A549 (cell line): ENCODE measurements around the gene CAPN9. TPM values are rescaled to one million over a fixed set of nuclear protein-coding genes. Genes with fewer than 3 reads are reported as not detected.

ENCODE experiments used
- ATAC-seq, 2 experiments: fragments of 200-7000 bp in 1 of 2; fragments of >200 bp in 1 of 2; cut with Nextera tagmentation in 1 of 2; cut with Tn5 transposase in 1 of 2; 3 replicates each; pipeline versions ENCODE4 v1.8.0 to v1.9.1; 2018 to 2020; ENCODE audit warnings: mild to moderate bottlenecking in 1 of 2, moderate library complexity in 1 of 2
- CTCF ChIA-PET: fragments of 300-600 bp; sonication (Branson Sonifier 250); formaldehyde crosslinking; extraction: SDS; loops from one replicate; lab custom pipeline; 2021; ENCODE audit warnings: antibody characterized with exemption, inconsistent platforms; lab: Yijun Ruan, JAX
- POLR2A ChIA-PET: fragments of 350-600 bp; formaldehyde crosslinking; extraction: SDS; loops from one replicate; lab custom pipeline; 2021; ENCODE audit warnings: antibody characterized with exemption, inconsistent platforms; lab: Yijun Ruan, JAX
- DNase-seq, 2 experiments: peaks; one replicate each; pipeline versions ENCODE4 v3.0.0 to v3.0.0-alpha.2; 2011 to 2016; ENCODE audit warnings: low read depth in 1 of 2, low spot score in 1 of 2
- FAIRE-seq: peaks from 2 replicates; lab custom pipeline; 2011; peaks lifted over from hg19 to GRCh38; lab: Jason Lieb, UNC
- H3K27ac ChIP-seq, 2 experiments: fragments of >200 bp; sonication (Bioruptor Twin); formaldehyde crosslinking; 3 replicates each; pipeline ENCODE4 v1.5.1; 2016 to 2017
- H3K4me1 ChIP-seq: fragments of >200 bp; sonication (Bioruptor Twin); formaldehyde crosslinking; 3 replicates; pipeline ENCODE4 v1.6.1; 2016
- H3K4me2 ChIP-seq: fragments of >200 bp; sonication (Bioruptor Twin); formaldehyde crosslinking; 3 replicates; pipeline ENCODE4 v1.6.1; 2016
- H3K4me3 ChIP-seq: fragments of >200 bp; sonication (Bioruptor Twin); formaldehyde crosslinking; 3 replicates; pipeline ENCODE4 v1.5.1; 2016
- H3K9me3 ChIP-seq: fragments of >200 bp; sonication (Bioruptor Twin); formaldehyde crosslinking; 3 replicates; pipeline ENCODE4 v1.6.1; 2016
- ATOH8 ChIP-seq: fragments of 250-450 bp; sonication (Bioruptor Pico); IDR thresholded peaks from 2 replicates; pipeline ENCODE4 v1.5.0; 2020; ENCODE audit warnings: low read depth, mild to moderate bottlenecking, moderate library complexity
- BCL3 ChIP-seq: fragments of >200 bp; sonication (Bioruptor Twin); formaldehyde crosslinking; IDR thresholded peaks from 3 replicates; pipeline ENCODE4 v1.6.1; 2016
- BHLHE40 ChIP-seq: IDR thresholded peaks from 2 replicates; pipeline ENCODE4 v1.6.1; 2012; ENCODE audit warnings: low read depth, low read length, inconsistent platforms
- CTCF ChIP-seq: fragments of >200 bp; sonication (Bioruptor Twin); formaldehyde crosslinking; IDR thresholded peaks from 3 replicates; pipeline ENCODE4 v1.5.1; 2016
- E2F6 ChIP-seq: IDR thresholded peaks from 2 replicates; pipeline ENCODE4 v1.6.1; 2012; ENCODE audit warnings: low read depth, borderline replicate concordance
- EHMT2 ChIP-seq: fragments of 200-600 bp; sonication (generic); IDR thresholded peaks from 2 replicates; pipeline ENCODE4 v1.6.1; 2016; ENCODE audit warnings: antibody characterized with exemption, low read depth, mild to moderate bottlenecking, moderate library complexity
- GATA3 ChIP-seq: IDR thresholded peaks from 2 replicates; pipeline ENCODE4 v1.6.1; 2012; ENCODE audit warnings: borderline replicate concordance
- HDAC2 ChIP-seq: fragments of 200-600 bp; sonication (generic); IDR thresholded peaks from 2 replicates; pipeline ENCODE4 v1.6.1; 2016
- HMGXB4 ChIP-seq: fragments of 250-450 bp; sonication (Bioruptor Pico); IDR thresholded peaks from 2 replicates; pipeline ENCODE4 v1.5.0; 2021; ENCODE audit warnings: mild to moderate bottlenecking, moderate library complexity, borderline replicate concordance
- HOXA7 ChIP-seq: fragments of 250-450 bp; sonication (Bioruptor Pico); IDR thresholded peaks from 2 replicates; pipeline ENCODE4 v1.5.0; 2020; ENCODE audit warnings: mild to moderate bottlenecking, moderate library complexity
- HOXB5 ChIP-seq: fragments of 250-450 bp; sonication (Bioruptor Pico); IDR thresholded peaks from 2 replicates; pipeline ENCODE4 v1.5.0; 2020; ENCODE audit warnings: mild to moderate bottlenecking, moderate library complexity
- JUN ChIP-seq, 2 experiments: fragments of >200 bp; sonication (Bioruptor Twin); formaldehyde crosslinking; IDR thresholded peaks; 2 replicates in 1 of 2; 3 replicates in 1 of 2; pipeline ENCODE4 v1.6.1; 2016 to 2017
- POLR2A ChIP-seq: IDR thresholded peaks from 2 replicates; pipeline ENCODE4 v1.6.1; 2012; ENCODE audit warnings: mild to moderate bottlenecking, low read length
- RARB ChIP-seq: fragments of 250-450 bp; sonication (Bioruptor Pico); IDR thresholded peaks from 2 replicates; pipeline ENCODE4 v1.8.0; 2021; ENCODE audit warnings: mild to moderate bottlenecking, moderate library complexity
- RCOR1 ChIP-seq: fragments of 150-350 bp; IDR thresholded peaks from 2 replicates; pipeline ENCODE4 v1.6.1; 2014; ENCODE audit warnings: antibody characterized with exemption, low read length, low read depth
- TFCP2L1 ChIP-seq: fragments of 250-450 bp; sonication (Bioruptor Pico); IDR thresholded peaks from 2 replicates; pipeline ENCODE4 v1.5.0; 2021; ENCODE audit warnings: mild to moderate bottlenecking
- TP53 ChIP-seq: fragments of 250-450 bp; sonication (Bioruptor Pico); IDR thresholded peaks from 2 replicates; pipeline ENCODE4 v1.5.0; 2021; ENCODE audit warnings: mild to moderate bottlenecking, moderate library complexity
- USF2 ChIP-seq: fragments of 450-650 bp; IDR thresholded peaks from 2 replicates; pipeline ENCODE4 v1.6.1; 2014; ENCODE audit warnings: antibody characterized with exemption
- ZC3H11A ChIP-seq: fragments of 450-650 bp; IDR thresholded peaks from 2 replicates; pipeline ENCODE4 v1.6.1; 2014; ENCODE audit warnings: antibody characterized with exemption, mild to moderate bottlenecking
- WGBS: methylation state at CpG from one replicate; pipeline ENCODE4 v1.1.6; 2017; ENCODE audit errors: missing lambda C conversion rate; 5-methylcytosine and 5-hydroxymethylcytosine counted together
- polyA plus RNA-seq, 4 experiments: library from polyadenylated mRNA; depleted of rRNA in 3 of 4; stranded (reverse); fragments of >200 nt; fragmentation: RNase III in 1 of 4; extraction: RNeasy Plus Mini Kit Qiagen cat#74134 plus additional on column Dnase treatment in 1 of 4; gene quantifications; 2 replicates in 3 of 4; 3 replicates in 1 of 4; pipeline ENCODE4 v1.2.3, GENCODE V29; 2011 to 2017
- TF ChIP-seq, protein P1 (sequence below): IDR thresholded peaks from 2 replicates; pipeline ENCODE4 v1.6.1; 2012

CAPN9 gene
- polyA plus RNA-seq, 2 of the 4 experiments (the other 2 are of a cell fraction), result not detected

- no peak for FAIRE-seq
- H3K4me2 ChIP-seq, result no peak overlapping the region
- no peaks in the 10 kb centered on the region for H3K4me1 ChIP-seq
- POLR2A ChIA-PET, result no interaction called here
- H3K27ac ChIP-seq, result no peak overlapping the region
- CTCF ChIA-PET, result interaction anchor here (1.4 to 5.4 kb wide), 2 partner anchors 416 to 811 kb away, joined by 3 to 65 read pairs; no protein-coding TSS in a partner anchor
- WGBS, result 63% methylated on average over 17 of the region's 19 CpGs
- no peak for TF ChIP-seq EHMT2
- TF ChIP-seq ATOH8, result no peak
- no peak for TF ChIP-seq HMGXB4 (CRISPR knock-in tag)
- no peak for TF ChIP-seq BCL3
- TF ChIP-seq HOXB5, result no peak
- TF ChIP-seq, all 56 proteins: peak for 0
- Histone ChIP-seq H3K4me3 (no peak overlapping the region), H3K9me3 (no peaks in the 10 kb centered on the region)
- DNase-seq, result no peak
- no peak for ATAC-seq
These were observed 47.9 kb downstream of the CAPN9 start for GRCh38 chr1:230794871-230795605.

DNA sequence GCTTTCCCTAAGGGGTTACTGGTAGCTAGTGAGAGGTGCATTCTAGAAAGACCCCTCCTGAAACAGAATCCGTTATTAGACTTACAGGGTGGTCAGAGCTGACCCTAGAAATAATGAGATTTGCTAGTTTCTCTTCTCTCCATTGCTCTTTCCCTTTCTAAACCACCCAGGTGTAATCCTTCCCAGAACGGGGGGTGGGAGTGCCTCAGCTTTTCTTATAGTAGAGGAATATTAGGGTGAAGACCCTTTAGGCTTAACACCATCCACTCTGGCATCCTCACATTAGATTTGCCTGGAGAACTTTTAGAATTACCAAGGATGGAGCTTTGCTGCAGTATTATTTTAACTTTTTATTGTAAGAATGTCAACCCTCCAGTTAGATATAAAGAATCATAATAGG lies 49.4 kb downstream of the CAPN9 start:
- POLR2A ChIA-PET, result interaction anchor here (0.6 kb wide), 1 partner anchor 87 kb away, joined by 4 read pairs; no protein-coding TSS in a partner anchor
- CTCF ChIA-PET, result interaction anchor here (1.1 to 5.4 kb wide), 9 partner anchors 10 to 419 kb away, joined by 3 to 65 read pairs (median 9); no protein-coding TSS in a partner anchor

More for the DNA sequence above, 49.4 kb downstream of the CAPN9 start:
- 9% methylated on average over 2 of the region's 2 CpGs for whole genome bisulfite sequencing
- Histone ChIP-seq H3K4me1 (no peaks in the 10 kb centered on the region), H3K9me3 (no peaks in the 10 kb centered on the region), H3K4me2 (no peak overlapping the region), H3K4me3 (no peak overlapping the region), H3K27ac (no peak overlapping the region)
- TF ChIP-seq ZC3H11A, result no peak
- no peak for TF ChIP-seq HDAC2
- no peak for TF ChIP-seq TFCP2L1 (CRISPR knock-in tag)
- no peak for TF ChIP-seq POLR2A
- TF ChIP-seq EHMT2, result no peak
- TF ChIP-seq USF2, result no peak
- no peak for TF ChIP-seq E2F6
- no peak for TF ChIP-seq JUN (IDR thresholded peaks at IDR 0.05)
- no peak for TF ChIP-seq CTCF
- no peak for TF ChIP-seq HOXA7 (CRISPR knock-in tag)
- no peak for TF ChIP-seq BHLHE40
- TF ChIP-seq RARB (CRISPR knock-in tag), result no peak
- TF ChIP-seq TP53 (CRISPR knock-in tag), result no peak
- TF ChIP-seq, protein P1, sequence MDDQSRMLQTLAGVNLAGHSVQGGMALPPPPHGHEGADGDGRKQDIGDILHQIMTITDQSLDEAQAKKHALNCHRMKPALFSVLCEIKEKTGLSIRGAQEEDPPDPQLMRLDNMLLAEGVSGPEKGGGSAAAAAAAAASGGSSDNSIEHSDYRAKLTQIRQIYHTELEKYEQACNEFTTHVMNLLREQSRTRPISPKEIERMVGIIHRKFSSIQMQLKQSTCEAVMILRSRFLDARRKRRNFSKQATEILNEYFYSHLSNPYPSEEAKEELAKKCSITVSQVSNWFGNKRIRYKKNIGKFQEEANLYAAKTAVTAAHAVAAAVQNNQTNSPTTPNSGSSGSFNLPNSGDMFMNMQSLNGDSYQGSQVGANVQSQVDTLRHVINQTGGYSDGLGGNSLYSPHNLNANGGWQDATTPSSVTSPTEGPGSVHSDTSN, result no peak
- TF ChIP-seq HOXB5, result no peak
- no peak for TF ChIP-seq GATA3
- no peak for TF ChIP-seq RCOR1
- ATAC-seq (no peak), FAIRE-seq (no peak), DNase-seq (no peak)
